Neuronal stem cell (in vitro differentiated cells): ENCODE results near the gene KNSTRN.

Experiments used
- DNase-seq: peaks from one replicate; pipeline ENCODE4 v3.0.0-alpha.2; 2013; ENCODE audit warnings: low spot score
- H2AFZ ChIP-seq: one replicate; pipeline ENCODE4 v1.6.1; 2013; ENCODE audit warnings: mild to moderate bottlenecking, low read length, inconsistent platforms
- H2AK5ac ChIP-seq: 2 replicates; pipeline ENCODE4 v1.6.1; 2013; ENCODE audit warnings: low read depth, mild to moderate bottlenecking, inconsistent platforms, low read length, moderate library complexity, mixed read lengths
- H2BK120ac ChIP-seq: 2 replicates; pipeline ENCODE4 v1.6.1; 2013; ENCODE audit warnings: low read depth, mild to moderate bottlenecking, inconsistent platforms, low read length, moderate library complexity, mixed read lengths
- H2BK12ac ChIP-seq: one replicate; pipeline ENCODE4 v1.6.1; 2013; ENCODE audit warnings: low read length, inconsistent platforms
- H2BK15ac ChIP-seq: 2 replicates; pipeline ENCODE4 v1.6.1; 2013; ENCODE audit warnings: mild to moderate bottlenecking, low read length, inconsistent platforms, mixed read lengths
- H2BK5ac ChIP-seq: one replicate; pipeline ENCODE4 v1.6.1; 2013; ENCODE audit warnings: inconsistent platforms, mild to moderate bottlenecking, low read length, moderate library complexity
- H3K14ac ChIP-seq: one replicate; pipeline ENCODE4 v1.6.1; 2013; ENCODE audit warnings: low read length, inconsistent platforms
- H3K18ac ChIP-seq: 2 replicates; pipeline ENCODE4 v1.6.1; 2013; ENCODE audit warnings: low read length, inconsistent platforms
- H3K23ac ChIP-seq: 2 replicates; pipeline ENCODE4 v1.6.1; 2013; ENCODE audit warnings: low read depth, mild to moderate bottlenecking, mixed read lengths, low read length, inconsistent platforms; ENCODE audit not compliant: poor library complexity
- H3K27ac ChIP-seq: replicated peaks from 3 replicates; pipeline ENCODE4 v1.5.1; 2013; ENCODE audit warnings: low read length, inconsistent platforms
- H3K27me3 ChIP-seq, 3 experiments: 2 replicates each; pipeline ENCODE4 v1.6.1; 2013; ENCODE audit warnings: low read length in 3 of 3, mild to moderate bottlenecking in 2 of 3, inconsistent platforms in 1 of 3, low read depth in 1 of 3, mixed read lengths in 1 of 3, moderate library complexity in 1 of 3; ENCODE audit not compliant: control insufficient read depth in 3 of 3, insufficient read depth in 3 of 3
- H3K36me3 ChIP-seq, 2 donors: replicated peaks in 1 of 2; 2 replicates each; pipeline ENCODE4 v1.6.1; 2013; ENCODE audit warnings: low read length in 2 of 2; ENCODE audit not compliant: control insufficient read depth in 2 of 2, insufficient read depth in 2 of 2
- H3K4ac ChIP-seq: 2 replicates; pipeline ENCODE4 v1.6.1; 2013; ENCODE audit warnings: inconsistent platforms, mild to moderate bottlenecking, low read length, moderate library complexity
- H3K4me1 ChIP-seq, 2 donors: 1 replicate in 1 of 2; 2 replicates in 1 of 2; pipeline ENCODE4 v1.6.1; 2013; ENCODE audit warnings: low read length in 2 of 2, low read depth in 1 of 2; ENCODE audit not compliant: control insufficient read depth in 2 of 2, insufficient read depth in 1 of 2
- H3K4me2 ChIP-seq: one replicate; pipeline ENCODE4 v1.6.1; 2013; ENCODE audit warnings: mild to moderate bottlenecking, low read length, inconsistent platforms; ENCODE audit not compliant: insufficient read depth, poor library complexity, severe bottlenecking
- H3K4me3 ChIP-seq, 2 donors: 2 replicates each; pipeline ENCODE4 v1.5.1; 2013; ENCODE audit warnings: low read length in 2 of 2, mild to moderate bottlenecking in 2 of 2, inconsistent platforms in 1 of 2, moderate library complexity in 1 of 2
- H3K79me1 ChIP-seq: one replicate; pipeline ENCODE4 v1.6.1; 2013; ENCODE audit warnings: low read depth, mild to moderate bottlenecking, inconsistent platforms, low read length, moderate library complexity
- H3K9ac ChIP-seq: one replicate; pipeline ENCODE4 v1.6.1; 2013; ENCODE audit warnings: mild to moderate bottlenecking, low read depth, low read length, inconsistent platforms; ENCODE audit not compliant: poor library complexity
- H3K9me3 ChIP-seq, 2 donors: replicated peaks in 1 of 2; 2 replicates each; pipeline versions ENCODE3 to v1.6.1; 2013; ENCODE audit warnings: low read length in 2 of 2, mild to moderate bottlenecking in 2 of 2, inconsistent platforms in 1 of 2, low read depth in 1 of 2, mixed read lengths in 1 of 2, moderate library complexity in 1 of 2; ENCODE audit not compliant: control insufficient read depth in 2 of 2, insufficient read depth in 1 of 2
- H4K8ac ChIP-seq: one replicate; pipeline ENCODE4 v1.6.1; 2013; ENCODE audit warnings: low read depth, mild to moderate bottlenecking, inconsistent platforms, low read length, moderate library complexity
- H4K91ac ChIP-seq: one replicate; pipeline ENCODE4 v1.6.1; 2013; ENCODE audit warnings: low read length, low read depth, mild to moderate bottlenecking, inconsistent platforms; ENCODE audit not compliant: poor library complexity
- WGBS, 2 donors: extraction: QIAGEN DNeasy Blood & Tissue Kit; methylation state at CpG; one replicate each; pipeline ENCODE4 v1.1.7; 2013; ENCODE audit warnings: missing lambda C conversion rate in 2 of 2, mixed read lengths in 1 of 2; ENCODE audit not compliant: insufficient read length in 2 of 2, insufficient replicate concordance in 1 of 2; ENCODE audit errors: extremely low coverage in 2 of 2; 5-methylcytosine and 5-hydroxymethylcytosine counted together

The KNSTRN gene

GRCh38 chr15:40344631-40345120 is 37.8 kb upstream of the KNSTRN start:
- Histone ChIP-seq H2AFZ (peak overlapping the region; percentile 14), H3K9ac (no peak overlapping the region), H3K4me1 (peaks cover 2 to 12% of the 10 kb centered on the region in 2 donors), H3K14ac (peak overlapping the region; percentile 72), H3K18ac (peak overlapping the region; percentile 82), H2BK120ac (no peak overlapping the region), H4K91ac (no peak overlapping the region), H3K4me2 (no peak overlapping the region), H3K79me1 (no peaks in the 10 kb centered on the region), H3K9me3 (no peaks in the 10 kb centered on the region), H3K23ac (no peak overlapping the region), H3K36me3 (no peaks in the 10 kb centered on the region), H3K4ac (no peak overlapping the region), H3K27me3 (peaks cover 0 to 44% (median 0%) of the 10 kb centered on the region in 3 experiments), H2BK12ac (peak overlapping the region; percentile 79), H4K8ac (no peak overlapping the region), H3K4me3 (no peak overlapping the region), H2AK5ac (peak overlapping the region; percentile 80), H2BK5ac (no peak overlapping the region), H3K27ac (no peak overlapping the region), H2BK15ac (no peak overlapping the region)
- WGBS, 2 donors = no CpG with 5 or more reads among the region's 15 CpGs
- DNase-seq = no peak

DNA sequence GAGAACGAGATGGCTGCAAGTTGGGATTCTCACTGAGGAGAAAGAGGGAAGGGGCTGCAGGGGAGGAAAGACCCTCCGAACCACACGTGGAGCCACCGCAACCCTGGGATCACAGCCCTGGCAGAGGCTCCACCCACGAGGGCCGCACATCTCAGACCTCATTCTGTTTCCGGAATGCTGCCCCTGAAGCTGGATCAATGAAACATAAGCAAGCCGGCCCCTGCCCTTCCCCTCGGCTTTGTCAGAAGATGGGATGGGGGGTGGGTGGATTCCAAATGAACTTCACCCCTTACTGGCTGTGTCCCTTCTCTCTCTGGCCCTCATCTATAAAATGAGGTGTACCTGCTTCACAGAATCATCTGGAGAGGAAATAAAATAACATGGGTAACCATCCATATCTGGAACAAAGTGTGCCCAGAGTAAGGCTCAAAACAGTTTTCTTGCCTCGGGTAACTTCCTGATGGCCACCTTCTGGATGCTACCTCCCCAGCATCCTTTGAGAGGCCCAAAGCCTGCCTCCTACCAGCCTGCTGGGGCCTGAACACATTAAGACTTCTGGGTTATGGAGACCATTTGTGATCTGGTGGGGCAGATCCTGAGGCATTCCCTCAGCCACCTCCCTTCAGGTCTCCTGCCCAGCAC is 37.2 kb upstream of the KNSTRN start:
- Histone ChIP-seq H2BK5ac (no peak overlapping the region), H3K79me1 (no peaks in the 10 kb centered on the region), H3K9me3 (no peaks in the 10 kb centered on the region), H3K27me3 (peaks cover 0 to 48% (median 0%) of the 10 kb centered on the region in 3 experiments), H3K14ac (no peak overlapping the region), H3K4me1 (peaks cover 2 to 7% of the 10 kb centered on the region in 2 donors), H3K4ac (no peak overlapping the region), H2AFZ (peak overlapping the region; percentile 14), H3K23ac (no peak overlapping the region), H2BK15ac (no peak overlapping the region), H3K9ac (no peak overlapping the region), H3K27ac (no peak overlapping the region), H2BK120ac (no peak overlapping the region), H4K8ac (no peak overlapping the region), H3K4me2 (no peak overlapping the region), H4K91ac (no peak overlapping the region), H3K18ac (no peak overlapping the region), H2AK5ac (peak overlapping the region; percentile 80), H3K36me3 (no peaks in the 10 kb centered on the region), H2BK12ac (peak overlapping the region; percentile 79), H3K4me3 (peak overlapping the region in 1 of 2 donors; percentile 6)
- DNase-seq = no peak
- WGBS, 2 donors = no CpG with 5 or more reads among the region's 10 CpGs

GRCh38 chr15:40345867-40346578 is 36.5 kb upstream of the KNSTRN start:
- Histone ChIP-seq H3K14ac (no peak overlapping the region), H3K4me2 (no peak overlapping the region), H3K23ac (no peak overlapping the region), H3K4me3 (no peak overlapping the region), H3K27ac (no peak overlapping the region), H2BK120ac (no peak overlapping the region), H3K4ac (no peak overlapping the region), H2BK12ac (no peak overlapping the region), H3K27me3 (peaks cover 0 to 55% (median 0%) of the 10 kb centered on the region in 3 experiments), H4K91ac (no peak overlapping the region), H3K36me3 (no peaks in the 10 kb centered on the region), H3K79me1 (no peaks in the 10 kb centered on the region), H3K4me1 (peaks cover 0 to 2% of the 10 kb centered on the region in 2 donors), H3K18ac (no peak overlapping the region), H2BK15ac (no peak overlapping the region), H3K9ac (no peak overlapping the region), H4K8ac (no peak overlapping the region), H2BK5ac (peak overlapping the region; percentile 7), H3K9me3 (no peaks in the 10 kb centered on the region), H2AFZ (no peak overlapping the region), H2AK5ac (peak overlapping the region; percentile 72)
- DNase-seq = no peak
- no CpG with 5 or more reads among the region's 6 CpGs for WGBS, 2 donors
